Measurements from ENCODE around the gene GALNT9. TPM values are rescaled to one million over a fixed set of nuclear protein-coding genes. Genes with fewer than 3 reads are reported as not detected.

The GALNT9 gene
- total RNA-seq, 1 experiment from 2014 or later: 0.45 TPM

DNA sequence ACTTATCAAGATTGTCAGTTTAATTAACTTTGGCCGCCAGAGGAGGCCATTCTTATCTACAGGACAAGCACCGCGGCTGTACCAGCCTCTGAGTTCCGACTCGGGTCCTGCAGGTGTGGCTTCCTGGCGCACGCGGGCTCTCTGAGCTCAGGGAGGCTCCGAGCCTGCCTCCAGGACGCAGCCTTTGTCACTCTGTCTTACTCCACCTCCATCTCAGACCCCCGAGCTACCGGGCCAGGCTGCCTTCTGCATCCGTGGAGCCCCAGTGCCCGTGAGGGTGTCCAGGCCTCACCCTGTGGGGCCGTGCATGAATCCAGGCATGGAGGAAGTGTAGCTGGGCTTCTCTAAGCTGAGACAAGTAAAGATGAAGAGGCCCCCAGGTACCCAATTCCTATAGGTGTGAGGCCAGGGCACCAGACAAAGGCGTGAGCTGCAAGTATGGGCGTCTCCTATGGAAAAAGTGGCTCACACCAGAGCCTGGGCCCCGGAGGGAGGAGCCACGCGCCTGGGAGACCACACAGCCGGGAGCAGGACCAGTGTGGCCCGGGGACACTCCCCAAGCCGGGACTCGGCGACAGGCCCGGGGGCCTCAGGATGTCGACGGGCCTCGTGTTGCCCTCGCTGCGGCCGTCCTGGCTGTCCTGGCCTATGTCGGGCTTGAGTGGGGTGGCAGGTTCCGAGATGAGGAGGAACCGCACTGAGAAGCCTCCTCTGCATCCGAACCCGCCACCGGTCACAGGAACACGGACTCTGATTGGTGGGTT is 142.3 kb downstream of the GALNT9 start:
- ChIA-PET POLR2A (no interaction called here), CTCF (no interaction called here)
- no peaks in the 10 kb centered on the region for H3K36me3 ChIP-seq (ENCODE audit: control insufficient read depth, insufficient read depth, low read length)
- Mint-ChIP-seq H3K4me3 (ENCODE audit: unreplicated experiment) (no peak overlapping the region), H3K36me3 (ENCODE audit: insufficient read depth, unreplicated experiment) (peaks cover 6% of the 10 kb centered on the region), H3K27me3 (ENCODE audit: insufficient read depth, unreplicated experiment) (peaks cover 13% of the 10 kb centered on the region), H3K4me1 (ENCODE audit: low read depth, unreplicated experiment) (peaks cover 7% of the 10 kb centered on the region), H3K27ac (ENCODE audit: unreplicated experiment) (no peak overlapping the region), H3K9me3 (ENCODE audit: unreplicated experiment) (no peaks in the 10 kb centered on the region)
- intact Hi-C loops (cut with micrococcal nuclease; ENCODE audit: unreplicated experiment): no loop called here
- H3K27me3 ChIP-seq (replicated peaks; ENCODE audit: control insufficient read depth, insufficient read depth, low read length): no peaks in the 10 kb centered on the region
- H3K4me3 ChIP-seq (ENCODE audit: low read depth, low read length): no peak overlapping the region
- no peak for DNase-seq
- no TSS peak for BruUV-seq (replicated peaks)
- H3K9me3 ChIP-seq: no peaks in the 10 kb centered on the region
- peaks cover 8% of the 10 kb centered on the region; the same call in 1 of the 2 replicates for H3K4me1 ChIP-seq
- no peak for TF ChIP-seq CTCF (IDR thresholded peaks at IDR 0.05; ENCODE audit: insufficient read depth in 1 of 2, low read depth in 1 of 2, low read length in 1 of 2, severe bottlenecking in 1 of 2, unreplicated experiment in 1 of 2)

GRCh38 chr12:132186208-132186856 is 143.1 kb downstream of the GALNT9 start:
- H3K27me3 Mint-ChIP-seq (ENCODE audit: insufficient read depth, unreplicated experiment): peaks cover 16% of the 10 kb centered on the region
- H3K9me3 ChIP-seq: no peaks in the 10 kb centered on the region
- BruUV-seq (replicated peaks): no TSS peak
- H3K4me3 Mint-ChIP-seq (ENCODE audit: unreplicated experiment): no peak overlapping the region
- intact Hi-C loops (cut with micrococcal nuclease; ENCODE audit: unreplicated experiment): no loop called here
- peaks cover 6% of the 10 kb centered on the region for H3K36me3 Mint-ChIP-seq (ENCODE audit: insufficient read depth, unreplicated experiment)
- H3K4me1 ChIP-seq: peaks cover 8% of the 10 kb centered on the region; the same call in 1 of the 2 replicates
- H3K9me3 Mint-ChIP-seq (ENCODE audit: unreplicated experiment): no peaks in the 10 kb centered on the region
- DNase-seq: no peak
- H3K36me3 ChIP-seq (ENCODE audit: control insufficient read depth, insufficient read depth, low read length): no peaks in the 10 kb centered on the region
- ChIA-PET POLR2A (no interaction called here), CTCF (interaction anchor here (0.6 kb wide), 1 partner anchor 437 kb away, joined by 4 read pairs; no protein-coding TSS in a partner anchor)
- no peaks in the 10 kb centered on the region for H3K27me3 ChIP-seq (replicated peaks; ENCODE audit: control insufficient read depth, insufficient read depth, low read length)
- H3K27ac Mint-ChIP-seq (ENCODE audit: unreplicated experiment): no peak overlapping the region
- TF ChIP-seq CTCF (IDR thresholded peaks at IDR 0.05; ENCODE audit: insufficient read depth in 1 of 2, low read depth in 1 of 2, low read length in 1 of 2, severe bottlenecking in 1 of 2, unreplicated experiment in 1 of 2): no peak
- peaks cover 7% of the 10 kb centered on the region for H3K4me1 Mint-ChIP-seq (ENCODE audit: low read depth, unreplicated experiment)
- H3K4me3 ChIP-seq (ENCODE audit: low read depth, low read length): no peak overlapping the region

DNA sequence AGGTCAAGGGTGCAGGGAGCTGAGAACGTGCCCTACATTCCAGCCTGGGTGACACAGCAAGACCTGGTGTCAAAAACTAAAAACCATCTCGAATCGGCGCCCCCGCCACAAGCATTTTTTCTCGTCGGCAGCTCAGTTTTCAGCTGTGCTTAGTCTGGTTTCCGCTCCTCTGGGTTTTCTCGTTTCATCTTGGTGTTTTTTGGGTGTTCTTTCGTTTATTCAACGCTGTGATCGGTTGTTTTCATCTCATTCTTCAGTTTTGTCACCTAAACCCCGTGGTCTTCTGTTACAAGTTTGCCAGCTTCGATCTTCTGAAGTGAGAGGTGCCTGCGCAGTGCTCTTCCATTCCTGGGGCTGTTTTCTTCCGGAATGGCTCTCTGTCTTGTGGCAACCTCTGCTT is 143.7 kb downstream of the GALNT9 start:
- CTCF ChIA-PET: interaction anchor here (0.6 kb wide), 1 partner anchor 437 kb away, joined by 4 read pairs; no protein-coding TSS in a partner anchor
- no peak overlapping the region for H3K4me3 ChIP-seq (ENCODE audit: low read depth, low read length)
- Mint-ChIP-seq H3K9me3 (ENCODE audit: unreplicated experiment) (no peaks in the 10 kb centered on the region), H3K27ac (ENCODE audit: unreplicated experiment) (no peak overlapping the region), H3K4me3 (ENCODE audit: unreplicated experiment) (no peak overlapping the region), H3K27me3 (ENCODE audit: insufficient read depth, unreplicated experiment) (peaks cover 20% of the 10 kb centered on the region), H3K4me1 (ENCODE audit: low read depth, unreplicated experiment) (peaks cover 7% of the 10 kb centered on the region), H3K36me3 (ENCODE audit: insufficient read depth, unreplicated experiment) (peaks cover 6% of the 10 kb centered on the region)
- intact Hi-C loops (cut with micrococcal nuclease; ENCODE audit: unreplicated experiment): no loop called here
- H3K36me3 ChIP-seq (ENCODE audit: control insufficient read depth, insufficient read depth, low read length): no peaks in the 10 kb centered on the region
- no peak for DNase-seq
- POLR2A ChIA-PET: no interaction called here
- peaks cover 5% of the 10 kb centered on the region; the same call in 1 of the 2 replicates for H3K4me1 ChIP-seq
- H3K27me3 ChIP-seq (replicated peaks; ENCODE audit: control insufficient read depth, insufficient read depth, low read length): no peaks in the 10 kb centered on the region
- TF ChIP-seq CTCF (IDR thresholded peaks at IDR 0.05; ENCODE audit: insufficient read depth in 1 of 2, low read depth in 1 of 2, low read length in 1 of 2, severe bottlenecking in 1 of 2, unreplicated experiment in 1 of 2): no peak
- no peaks in the 10 kb centered on the region for H3K9me3 ChIP-seq
- no TSS peak for BruUV-seq (replicated peaks)
